Raji (cell line): Measurements from ENCODE around the gene CDC45.

Experiments
- POLR2A ChIP-seq: IDR thresholded peaks from 2 replicates; pipeline ENCODE4 v1.6.1; 2011; ENCODE audit warnings: low read depth, low read length, control low read depth; ENCODE audit not compliant: insufficient read depth

Gene CDC45

GRCh38 chr22:19478901-19479354 lies 792 bp upstream of the CDC45 start, which contains the start of gene UFD1:
Gene UFD1 (minus strand): TSS chr22:19479193. CDS start chr22:19479085, 108 bp downstream.
- TF ChIP-seq POLR2A: peak; percentile 52

- TF ChIP-seq POLR2A: no peak
Measured at GRCh38 chr22:19480173-19480568, 451 bp downstream of the CDC45 start.

GRCh38 chr22:19480789-19481188 lies 1.1 kb downstream of the CDC45 start:
- no peak for TF ChIP-seq POLR2A

- no peak for TF ChIP-seq POLR2A
Measured at GRCh38 chr22:19482297-19482696, 2.6 kb downstream of the CDC45 start.

- no peak for TF ChIP-seq POLR2A
Measured at GRCh38 chr22:19483481-19484244, 3.9 kb downstream of the CDC45 start.

- TF ChIP-seq POLR2A: no peak
Measured at GRCh38 chr22:19488285-19488684, 8.6 kb downstream of the CDC45 start.

GRCh38 chr22:19488884-19489843 lies 9.4 kb downstream of the CDC45 start:
- no peak for TF ChIP-seq POLR2A

GRCh38 chr22:19490628-19491230 lies 11.0 kb downstream of the CDC45 start:
- no peak for TF ChIP-seq POLR2A

GRCh38 chr22:19492504-19493174 lies 12.9 kb downstream of the CDC45 start:
- no peak for TF ChIP-seq POLR2A

- no peak for TF ChIP-seq POLR2A
Measured at GRCh38 chr22:19494001-19494560, 14.4 kb downstream of the CDC45 start.

GRCh38 chr22:19494676-19495173 lies 15.0 kb downstream of the CDC45 start:
- no peak for TF ChIP-seq POLR2A

GRCh38 chr22:19495562-19496323 lies 16.0 kb downstream of the CDC45 start:
- no peak for TF ChIP-seq POLR2A

- no peak for TF ChIP-seq POLR2A
Measured at GRCh38 chr22:19496324-19496630, 16.6 kb downstream of the CDC45 start.

- no peak for TF ChIP-seq POLR2A
Measured at GRCh38 chr22:19497245-19497644, 17.5 kb downstream of the CDC45 start.
